ENCODE results near the gene TRIM75.

DNA sequence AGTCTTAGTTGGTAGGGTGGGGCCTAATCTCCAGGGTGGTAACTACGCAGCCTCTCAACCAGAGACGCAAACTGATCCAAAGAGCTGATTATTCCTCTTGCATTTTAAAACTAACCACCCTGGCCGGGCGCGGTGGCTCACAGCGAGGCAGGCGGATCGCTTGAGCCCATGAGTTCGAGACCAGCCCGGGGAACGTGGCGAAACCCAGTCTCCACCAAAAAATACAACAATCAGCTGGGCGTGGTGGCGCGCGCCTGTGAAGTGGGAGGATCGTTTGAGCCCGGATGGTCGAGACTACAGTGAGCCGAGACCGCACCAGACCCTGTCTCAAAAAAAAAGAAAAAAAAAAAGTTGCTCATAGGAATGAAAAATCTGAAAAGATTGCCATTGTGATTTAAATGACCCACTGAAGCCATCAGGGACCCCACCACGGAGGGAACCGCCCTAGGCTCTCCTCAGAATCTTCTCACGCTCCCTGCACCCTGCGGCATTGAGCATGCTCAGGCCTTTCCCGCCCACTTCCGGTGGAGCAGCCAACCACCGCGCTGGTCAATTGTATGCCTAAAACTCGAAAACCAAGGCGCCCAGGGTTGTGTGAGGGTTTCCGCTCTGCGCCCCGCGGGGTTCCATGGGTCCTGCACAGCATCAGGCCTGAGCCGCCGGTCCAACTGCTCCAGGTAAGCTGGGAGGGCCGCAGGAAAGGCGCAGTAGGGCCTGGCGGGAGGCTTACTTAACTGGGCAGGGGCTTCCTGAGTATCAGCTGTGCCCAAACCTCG is 22.0 kb upstream of the TRIM75 start, which contains the start of gene TRIM60:
- TF ChIP-seq SMC3 (IDR thresholded peaks at IDR 0.05; ENCODE audit: low read depth, low read length) (no peak), NRF1 (IDR thresholded peaks at IDR 0.05; ENCODE audit: low read depth, low read length) (no peak), GABPA (IDR thresholded peaks at IDR 0.05; ENCODE audit: low read depth) (no peak)
- TF ChIP-seq, protein P1, sequence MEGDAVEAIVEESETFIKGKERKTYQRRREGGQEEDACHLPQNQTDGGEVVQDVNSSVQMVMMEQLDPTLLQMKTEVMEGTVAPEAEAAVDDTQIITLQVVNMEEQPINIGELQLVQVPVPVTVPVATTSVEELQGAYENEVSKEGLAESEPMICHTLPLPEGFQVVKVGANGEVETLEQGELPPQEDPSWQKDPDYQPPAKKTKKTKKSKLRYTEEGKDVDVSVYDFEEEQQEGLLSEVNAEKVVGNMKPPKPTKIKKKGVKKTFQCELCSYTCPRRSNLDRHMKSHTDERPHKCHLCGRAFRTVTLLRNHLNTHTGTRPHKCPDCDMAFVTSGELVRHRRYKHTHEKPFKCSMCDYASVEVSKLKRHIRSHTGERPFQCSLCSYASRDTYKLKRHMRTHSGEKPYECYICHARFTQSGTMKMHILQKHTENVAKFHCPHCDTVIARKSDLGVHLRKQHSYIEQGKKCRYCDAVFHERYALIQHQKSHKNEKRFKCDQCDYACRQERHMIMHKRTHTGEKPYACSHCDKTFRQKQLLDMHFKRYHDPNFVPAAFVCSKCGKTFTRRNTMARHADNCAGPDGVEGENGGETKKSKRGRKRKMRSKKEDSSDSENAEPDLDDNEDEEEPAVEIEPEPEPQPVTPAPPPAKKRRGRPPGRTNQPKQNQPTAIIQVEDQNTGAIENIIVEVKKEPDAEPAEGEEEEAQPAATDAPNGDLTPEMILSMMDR (IDR thresholded peaks at IDR 0.05), result no peak

All from SK-N-SH (cell line).